CD8-positive, alpha-beta memory T cell (primary cell): ENCODE results near the gene FAM222A. TPM values are rescaled to one million over a fixed set of nuclear protein-coding genes. Genes with fewer than 3 reads are reported as not detected.

Experiments used
- CTCF ChIA-PET: fragments of 350-600 bp; sonication (Branson Sonifier 250); formaldehyde crosslinking; loops from one replicate; lab custom pipeline; 2021; ENCODE audit warnings: antibody characterized with exemption; lab: Charles Lee
- POLR2A ChIA-PET: fragments of 350-600 bp; sonication (Branson Sonifier 250); formaldehyde crosslinking; loops from one replicate; lab custom pipeline; 2021; ENCODE audit warnings: antibody characterized with exemption; lab: Charles Lee
- DNase-seq, 5 donors: peaks; one replicate each; pipeline versions ENCODE4 v3.0.0 to v3.0.0-alpha.2; 2020 to 2022; ENCODE audit warnings: mixed read lengths in 1 of 5
- H3K27ac ChIP-seq: one replicate; pipeline ENCODE4 v1.7.0; 2013; ENCODE audit warnings: low read depth, mild to moderate bottlenecking, low read length, moderate library complexity
- H3K27me3 ChIP-seq: 2 replicates; pipeline ENCODE4 v1.7.0; 2013; ENCODE audit warnings: low read length, mild to moderate bottlenecking; ENCODE audit not compliant: insufficient read depth, poor library complexity, severe bottlenecking
- H3K36me3 ChIP-seq: 2 replicates; pipeline ENCODE4 v1.7.0; 2013; ENCODE audit warnings: mild to moderate bottlenecking, low read length, moderate library complexity; ENCODE audit not compliant: insufficient read depth
- H3K4me1 ChIP-seq: 2 replicates; pipeline ENCODE4 v1.7.0; 2013; ENCODE audit warnings: mild to moderate bottlenecking, low read length, moderate library complexity; ENCODE audit not compliant: insufficient read depth
- H3K4me3 ChIP-seq: 2 replicates; pipeline ENCODE4 v1.7.0; 2013; ENCODE audit warnings: mild to moderate bottlenecking, low read length
- H3K9me3 ChIP-seq: 2 replicates; pipeline ENCODE4 v1.7.0; 2013; ENCODE audit warnings: mild to moderate bottlenecking, low read length
- H3K27ac Mint-ChIP-seq, 8 donors: one replicate each; pipeline ENCODE4 v1.8.0; 2020 to 2021; ENCODE audit warnings: mixed read lengths in 8 of 8, mild to moderate bottlenecking in 6 of 8, inconsistent platforms in 3 of 8, moderate library complexity in 3 of 8
- H3K27me3 Mint-ChIP-seq, 2 donors: one replicate each; pipeline ENCODE4 v1.8.0; 2020 to 2021; ENCODE audit warnings: mixed read lengths in 2 of 2, mild to moderate bottlenecking in 1 of 2, moderate library complexity in 1 of 2
- H3K36me3 Mint-ChIP-seq, 3 donors: one replicate each; pipeline ENCODE4 v1.8.0; 2020 to 2021; ENCODE audit warnings: mixed read lengths in 3 of 3, inconsistent platforms in 1 of 3, mild to moderate bottlenecking in 1 of 3
- H3K4me1 Mint-ChIP-seq, 3 donors: one replicate each; pipeline ENCODE4 v1.8.0; 2020 to 2021; ENCODE audit warnings: mixed read lengths in 3 of 3, inconsistent platforms in 1 of 3, mild to moderate bottlenecking in 1 of 3
- H3K4me3 Mint-ChIP-seq, 7 donors: one replicate each; pipeline ENCODE4 v1.8.0; 2020 to 2021; ENCODE audit warnings: mixed read lengths in 7 of 7, mild to moderate bottlenecking in 6 of 7, moderate library complexity in 4 of 7, inconsistent platforms in 2 of 7
- H3K9me3 Mint-ChIP-seq, 5 donors: one replicate each; pipeline ENCODE4 v1.8.0; 2020 to 2022; ENCODE audit warnings: mixed read lengths in 5 of 5, mild to moderate bottlenecking in 3 of 5, moderate library complexity in 2 of 5, inconsistent platforms in 1 of 5
- polyA plus RNA-seq: library from polyadenylated mRNA; unstranded; fragments of 300-500 nt; fragmentation: Illumina TruSeq; gene quantifications from one replicate; pipeline ENCODE4 v1.2.3, GENCODE V29; 2021
- total RNA-seq, 2 experiments: library from RNA; stranded (reverse); gene quantifications; one replicate each; pipeline ENCODE4 v1.2.3, GENCODE V29; 2021

Gene FAM222A
- total and polyA plus RNA-seq, 3 experiments from 2014 or later, result 0.32 to 3.0 (median 2.0) TPM

GRCh38 chr12:109710747-109711595, 2.7 kb upstream of the FAM222A start:
- ChIA-PET CTCF (interaction anchor here (1.4 kb wide), 1 partner anchor 9 kb away, joined by 3 read pairs; no protein-coding TSS in a partner anchor), POLR2A (no interaction called here)
- no peaks in the 10 kb centered on the region for H3K36me3 Mint-ChIP-seq
- no peak overlapping the region for H3K27ac ChIP-seq
- no peak overlapping the region for H3K27ac Mint-ChIP-seq
- H3K4me3 Mint-ChIP-seq, result peak overlapping the region in 1 of 7 donors; percentile 30
- H3K4me1 ChIP-seq, result peaks cover 8% of the 10 kb centered on the region
- peaks cover 9 to 39% of the 10 kb centered on the region in 2 donors for H3K27me3 Mint-ChIP-seq
- H3K27me3 ChIP-seq, result no peaks in the 10 kb centered on the region
- no peaks in the 10 kb centered on the region for H3K9me3 ChIP-seq
- no peak overlapping the region for H3K4me3 ChIP-seq
- DNase-seq, result no peak
- no peaks in the 10 kb centered on the region for H3K36me3 ChIP-seq
- peaks cover 0 to 11% (median 0%) of the 10 kb centered on the region in 3 donors for H3K4me1 Mint-ChIP-seq
- H3K9me3 Mint-ChIP-seq, result no peaks in the 10 kb centered on the region

GRCh38 chr12:109711596-109712461, 1.8 kb upstream of the FAM222A start:
- Mint-ChIP-seq H3K4me1 (peaks cover 0 to 11% (median 0%) of the 10 kb centered on the region in 3 donors), H3K9me3 (no peaks in the 10 kb centered on the region), H3K27me3 (peaks cover 9 to 41% of the 10 kb centered on the region in 2 donors), H3K27ac (peak overlapping the region in 1 of 8 donors; percentile 77), H3K36me3 (no peaks in the 10 kb centered on the region), H3K4me3 (peak overlapping the region in 1 of 7 donors; percentile 13)
- no peaks in the 10 kb centered on the region for H3K9me3 ChIP-seq
- ChIA-PET POLR2A (no interaction called here), CTCF (no interaction called here)
- no peaks in the 10 kb centered on the region for H3K36me3 ChIP-seq
- DNase-seq, result no peak
- no peak overlapping the region for H3K4me3 ChIP-seq
- H3K27me3 ChIP-seq, result no peaks in the 10 kb centered on the region
- H3K4me1 ChIP-seq, result peaks cover 8% of the 10 kb centered on the region
- H3K27ac ChIP-seq, result no peak overlapping the region

- Histone ChIP-seq H3K27me3 (peaks cover 7% of the 10 kb centered on the region), H3K27ac (no peak overlapping the region), H3K9me3 (no peaks in the 10 kb centered on the region), H3K4me1 (peaks cover 8% of the 10 kb centered on the region), H3K4me3 (peak overlapping the region; percentile 41), H3K36me3 (no peaks in the 10 kb centered on the region)
- Mint-ChIP-seq H3K4me1 (peaks cover 0 to 11% (median 0%) of the 10 kb centered on the region in 3 donors), H3K9me3 (no peaks in the 10 kb centered on the region), H3K27me3 (peaks cover 8 to 44% of the 10 kb centered on the region in 2 donors), H3K4me3 (peak overlapping the region; percentile 63 to 91 (median 76)), H3K27ac (peak overlapping the region in 1 of 8 donors; percentile 24), H3K36me3 (no peaks in the 10 kb centered on the region)
- peak; percentile 31 to 68 (median 46) for DNase-seq
- CTCF ChIA-PET, result interaction anchor here (0.8 to 1.8 kb wide), 2 partner anchors 117 to 235 kb away, joined by 3 to 6 read pairs; no protein-coding TSS in a partner anchor
- POLR2A ChIA-PET, result interaction anchor here (0.6 to 1.3 kb wide), 2 partner anchors 237 to 1084 kb away, joined by 5 read pairs; partner anchors contain the start of genes KCTD10 and UBE3B
Measured at GRCh38 chr12:109714141-109714912, 702 bp downstream of the FAM222A start.

GRCh38 chr12:109714913-109715244, 1.3 kb downstream of the FAM222A start:
- H3K4me1 ChIP-seq, result peaks cover 8% of the 10 kb centered on the region
- H3K27me3 ChIP-seq, result peaks cover 7% of the 10 kb centered on the region
- no peaks in the 10 kb centered on the region for H3K9me3 Mint-ChIP-seq
- H3K9me3 ChIP-seq, result no peaks in the 10 kb centered on the region
- H3K27me3 Mint-ChIP-seq, result peaks cover 10 to 46% of the 10 kb centered on the region in 2 donors
- ChIA-PET CTCF (interaction anchor here (0.8 kb wide), 1 partner anchor 236 kb away, joined by 3 read pairs; no protein-coding TSS in a partner anchor), POLR2A (interaction anchor here (0.6 to 1.3 kb wide), 2 partner anchors 238 to 1085 kb away, joined by 5 read pairs; partner anchors contain the start of genes KCTD10 and UBE3B)
- H3K36me3 ChIP-seq, result no peaks in the 10 kb centered on the region
- peak overlapping the region; percentile 34 to 83 (median 66) for H3K4me3 Mint-ChIP-seq
- peaks cover 0 to 11% (median 0%) of the 10 kb centered on the region in 3 donors for H3K4me1 Mint-ChIP-seq
- H3K4me3 ChIP-seq, result no peak overlapping the region
- H3K27ac ChIP-seq, result no peak overlapping the region
- H3K27ac Mint-ChIP-seq, result peak overlapping the region in 3 of 8 donors; percentile 12 to 68 (median 63)
- no peak for DNase-seq
- H3K36me3 Mint-ChIP-seq, result no peaks in the 10 kb centered on the region

GRCh38 chr12:109715310-109716091, 1.9 kb downstream of the FAM222A start:
- peak overlapping the region; percentile 26 to 83 (median 66) for H3K4me3 Mint-ChIP-seq
- H3K9me3 Mint-ChIP-seq, result no peaks in the 10 kb centered on the region
- CTCF ChIA-PET, result interaction anchor here (0.8 kb wide), 1 partner anchor 237 kb away, joined by 3 read pairs; no protein-coding TSS in a partner anchor
- peak overlapping the region in 4 of 8 donors; percentile 12 to 69 (median 66) for H3K27ac Mint-ChIP-seq
- peaks cover 0 to 11% (median 0%) of the 10 kb centered on the region in 3 donors for H3K4me1 Mint-ChIP-seq
- Histone ChIP-seq H3K27ac (no peak overlapping the region), H3K36me3 (no peaks in the 10 kb centered on the region), H3K9me3 (no peaks in the 10 kb centered on the region), H3K27me3 (peaks cover 7% of the 10 kb centered on the region), H3K4me3 (no peak overlapping the region), H3K4me1 (peaks cover 8% of the 10 kb centered on the region)
- POLR2A ChIA-PET, result no interaction called here
- no peaks in the 10 kb centered on the region for H3K36me3 Mint-ChIP-seq
- peak in 2 of 5 donors; percentile 19 to 60 for DNase-seq
- peaks cover 9 to 42% of the 10 kb centered on the region in 2 donors for H3K27me3 Mint-ChIP-seq

- ChIA-PET POLR2A (no interaction called here), CTCF (interaction anchor here (1.5 kb wide), 1 partner anchor 13 kb away, joined by 3 read pairs; no protein-coding TSS in a partner anchor)
- Mint-ChIP-seq H3K27me3 (peaks cover 5 to 36% of the 10 kb centered on the region in 2 donors), H3K4me3 (peak overlapping the region in 4 of 7 donors; percentile 8 to 76 (median 34)), H3K27ac (no peak overlapping the region), H3K36me3 (no peaks in the 10 kb centered on the region), H3K9me3 (no peaks in the 10 kb centered on the region), H3K4me1 (peaks cover 0 to 11% (median 0%) of the 10 kb centered on the region in 3 donors)
- Histone ChIP-seq H3K27me3 (peaks cover 7% of the 10 kb centered on the region), H3K9me3 (no peaks in the 10 kb centered on the region), H3K27ac (no peak overlapping the region), H3K4me3 (no peak overlapping the region), H3K36me3 (no peaks in the 10 kb centered on the region), H3K4me1 (peaks cover 8% of the 10 kb centered on the region)
- no peak for DNase-seq
Measured at GRCh38 chr12:109716092-109716479, 2.5 kb downstream of the FAM222A start.
